Measurements from ENCODE around the gene PXYLP1. TPM values are rescaled to one million over a fixed set of nuclear protein-coding genes. Genes with fewer than 3 reads are reported as not detected.

PXYLP1 gene
- total and polyA plus RNA-seq, 2 of the 8 experiments (the other 6 are each of a cell fraction or from before 2014, with no cell fraction given): 19.4 to 20.6 TPM

DNA sequence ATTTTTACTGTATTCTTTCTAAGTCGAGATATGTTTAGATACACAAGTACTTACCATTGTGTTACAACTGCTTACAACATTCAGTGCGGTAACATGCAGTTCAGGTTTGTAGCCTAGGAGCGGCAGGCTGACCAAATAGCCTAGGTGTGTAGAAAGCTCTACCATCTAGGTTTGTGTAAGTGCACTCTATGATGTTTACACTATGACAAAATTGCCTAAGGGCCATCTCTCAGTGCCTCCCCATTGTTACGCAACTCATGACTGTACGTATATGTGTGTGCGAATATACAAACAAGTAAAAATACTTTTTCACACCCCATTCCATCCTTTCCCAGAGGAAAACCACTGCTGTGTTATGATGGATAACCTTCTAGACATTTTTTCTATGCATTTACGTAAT, 44.3 kb downstream of the PXYLP1 start:
- H2AK5ac ChIP-seq (ENCODE audit: low read depth, low read length): no peak overlapping the region
- H3K56ac ChIP-seq (replicated peaks; ENCODE audit: insufficient read length, low read depth, low read length): no peak overlapping the region
- FAIRE-seq (no peak), DNase-seq (ENCODE audit: low read depth in 1 of 2, low spot score in 2 of 2) (no peak)
- no peak overlapping the region for H2BK5ac ChIP-seq (ENCODE audit: low read depth, low read length)
- H3K27me3 ChIP-seq (replicated peaks in 1 of 4; ENCODE audit: control insufficient read depth in 3 of 4, extremely low read depth in 1 of 4, insufficient read depth in 3 of 4, low read length in 3 of 4): no peaks in the 10 kb centered on the region
- no peak overlapping the region for H3K4me3 ChIP-seq (ENCODE audit: extremely low read depth in 1 of 4, insufficient read depth in 2 of 4, low read depth in 3 of 4, low read length in 4 of 4)
- TF ChIP-seq CEBPB (IDR thresholded peaks at IDR 0.05; ENCODE audit: low read depth, low read length) (peak; percentile 36; the same call in 1 of the 2 replicates), SAP30 (IDR thresholded peaks at IDR 0.05; ENCODE audit: insufficient read depth, insufficient replicate concordance, low read length) (no peak)
- WGBS, 2 experiments (ENCODE audit: extremely low coverage in 1 of 2, insufficient coverage in 1 of 2, insufficient read length in 1 of 2, insufficient replicate concordance in 2 of 2, low coverage in 1 of 2, low lambda C conversion rate in 2 of 2, missing lambda C conversion rate in 1 of 2): 90% methylated on average over 7 of the region's 7 CpGs; no CpG with 5 or more reads in 1 of the 2 experiments
- no peak overlapping the region for H2BK12ac ChIP-seq (ENCODE audit: low read depth, low read length)
- no peaks in the 10 kb centered on the region for H3K23me2 ChIP-seq (ENCODE audit: low read depth, low read length)
- ChIA-PET CTCF (ENCODE audit: partially characterized antibody) (no interaction called here), POLR2A (ENCODE audit: partially characterized antibody) (no interaction called here)
- H2BK20ac ChIP-seq (ENCODE audit: low read length): no peak overlapping the region
- no peak overlapping the region for H2AFZ ChIP-seq (ENCODE audit: low read length)
- no peak overlapping the region for H4K91ac ChIP-seq (replicated peaks; ENCODE audit: insufficient read length, low read length)
- no peaks in the 10 kb centered on the region for H3K79me1 ChIP-seq (ENCODE audit: low read depth, low read length)
- H4K8ac ChIP-seq (ENCODE audit: extremely low read depth, insufficient read depth, low read length): no peak overlapping the region
- H3K27ac ChIP-seq (ENCODE audit: low read depth, low read length): no peak overlapping the region
- H3K18ac ChIP-seq (ENCODE audit: extremely low read depth, low read length): no peak overlapping the region
- no peak overlapping the region for H3K14ac ChIP-seq (ENCODE audit: insufficient read length)
- H3K9me3 ChIP-seq (ENCODE audit: insufficient read depth in 2 of 2, low read depth in 1 of 2, low read length in 1 of 2): no peaks in the 10 kb centered on the region
- peaks cover 0 to 2% of the 10 kb centered on the region in 2 experiments for H4K20me1 ChIP-seq (replicated peaks in 1 of 2; ENCODE audit: control insufficient read depth in 1 of 2, insufficient read depth in 2 of 2, low read length in 2 of 2)
- no peak overlapping the region for H2BK120ac ChIP-seq (replicated peaks; ENCODE audit: low read depth, low read length)
- no peak overlapping the region for H3K9ac ChIP-seq (replicated peaks in 1 of 4; ENCODE audit: extremely low read depth in 1 of 4, low read depth in 3 of 4, low read length in 3 of 4)
- no peak overlapping the region for H2BK15ac ChIP-seq (ENCODE audit: low read length)
- H3K36me3 ChIP-seq (ENCODE audit: control insufficient read depth in 2 of 4, insufficient read depth in 4 of 4, low read length in 3 of 4): peaks cover 0 to under 1% (median 0%) of the 10 kb centered on the region in 4 experiments; a peak in 3 of 8 replicates
- no peaks in the 10 kb centered on the region for H3K79me2 ChIP-seq (ENCODE audit: control insufficient read depth in 1 of 2, insufficient read depth in 2 of 2, low read length in 2 of 2)
- no peak overlapping the region for H3K4ac ChIP-seq (replicated peaks; ENCODE audit: insufficient read length, low read depth, low read length)
- no peak overlapping the region for H3K4me2 ChIP-seq (ENCODE audit: insufficient read depth in 1 of 2, low read depth in 2 of 2, low read length in 2 of 2)
- no peaks in the 10 kb centered on the region for H3K4me1 ChIP-seq (replicated peaks in 1 of 4; ENCODE audit: control insufficient read depth in 3 of 4, insufficient read depth in 4 of 4, low read length in 3 of 4)
- no peak overlapping the region for H3K23ac ChIP-seq (ENCODE audit: insufficient read length)
- H4K5ac ChIP-seq (ENCODE audit: insufficient read length, low read depth, low read length): no peak overlapping the region
